Placental pericyte (primary cell): ENCODE results near the gene SRRM4. TPM values are rescaled to one million over a fixed set of nuclear protein-coding genes. Genes with fewer than 3 reads are reported as not detected.

Source experiments
- total RNA-seq: library from RNA; depleted of rRNA; stranded (reverse); fragments of >200 nt; gene quantifications from 2 replicates; pipeline ENCODE4 v1.2.3, GENCODE V29; 2012

Gene SRRM4
- not detected in 2 replicates for total RNA-seq

GRCh38 chr12:118981285-118982211 lies at the start of gene SRRM4:
TSS of gene SRRM4 (plus strand) at chr12:118981541. CDS start at chr12:118981883, 342 bp downstream.

GRCh38 chr12:119178544-119179334 lies 197.4 kb downstream of the SRRM4 start, which contains the start of gene HSPB8:
TSS of gene HSPB8 (plus strand) at chr12:119178931. CDS start at chr12:119179313, 382 bp downstream.

Other genes with a start within 250 kb of the SRRM4 start
- gene HSPB8, start 197.4 kb downstream of the SRRM4 start, total RNA-seq: 9.6 and 13.7 TPM in 2 replicates